ENCODE results near the gene CCSER1. TPM values are rescaled to one million over a fixed set of nuclear protein-coding genes. Genes with fewer than 3 reads are reported as not detected.

Gene CCSER1
- total and polyA plus RNA-seq, 9 donors = 0.21 to 8.3 (median 3.2) TPM

DNA sequence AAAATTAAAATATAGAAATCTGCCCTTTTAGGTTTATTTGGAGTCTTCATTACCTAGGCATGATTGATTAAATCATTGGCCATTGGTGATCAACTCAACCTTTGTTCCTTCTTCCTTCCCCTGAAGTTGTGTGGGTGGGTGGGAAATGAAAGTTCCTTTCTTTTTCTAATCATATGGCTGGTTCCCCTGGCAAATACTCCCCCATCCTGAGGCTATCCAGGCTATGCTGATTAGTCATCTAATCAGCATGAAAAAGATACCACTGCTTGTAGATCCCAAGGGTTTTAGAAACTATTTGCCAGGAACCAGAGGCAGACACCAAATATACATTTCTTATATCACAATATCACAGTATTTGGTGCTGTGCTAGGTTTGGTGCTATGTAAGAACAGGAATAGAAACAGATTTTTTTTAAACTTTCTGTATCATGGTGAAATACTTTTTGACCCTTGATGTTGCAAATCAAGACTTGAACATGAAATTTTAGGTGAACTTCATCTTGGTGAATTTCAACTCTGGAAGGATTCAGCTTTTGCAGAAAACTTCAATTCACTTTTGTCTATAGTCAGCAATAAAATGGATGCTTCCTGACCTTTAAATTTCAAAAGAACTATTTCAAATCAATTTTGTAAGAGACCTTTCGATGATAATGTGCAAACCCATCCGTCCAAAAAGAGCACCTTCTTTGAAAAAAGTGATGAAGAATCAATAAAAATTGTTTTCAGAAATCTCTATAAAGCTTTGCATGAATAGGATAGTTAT lies 71.1 kb downstream of the CCSER1 start:
- DNase-seq = no peak
- H3K27me3 ChIP-seq = no peaks in the 10 kb centered on the region
- TF ChIP-seq POLR2A (IDR thresholded peaks at IDR 0.05) (no peak), EP300 (IDR thresholded peaks at IDR 0.05) (no peak)
- TF ChIP-seq, protein P1, sequence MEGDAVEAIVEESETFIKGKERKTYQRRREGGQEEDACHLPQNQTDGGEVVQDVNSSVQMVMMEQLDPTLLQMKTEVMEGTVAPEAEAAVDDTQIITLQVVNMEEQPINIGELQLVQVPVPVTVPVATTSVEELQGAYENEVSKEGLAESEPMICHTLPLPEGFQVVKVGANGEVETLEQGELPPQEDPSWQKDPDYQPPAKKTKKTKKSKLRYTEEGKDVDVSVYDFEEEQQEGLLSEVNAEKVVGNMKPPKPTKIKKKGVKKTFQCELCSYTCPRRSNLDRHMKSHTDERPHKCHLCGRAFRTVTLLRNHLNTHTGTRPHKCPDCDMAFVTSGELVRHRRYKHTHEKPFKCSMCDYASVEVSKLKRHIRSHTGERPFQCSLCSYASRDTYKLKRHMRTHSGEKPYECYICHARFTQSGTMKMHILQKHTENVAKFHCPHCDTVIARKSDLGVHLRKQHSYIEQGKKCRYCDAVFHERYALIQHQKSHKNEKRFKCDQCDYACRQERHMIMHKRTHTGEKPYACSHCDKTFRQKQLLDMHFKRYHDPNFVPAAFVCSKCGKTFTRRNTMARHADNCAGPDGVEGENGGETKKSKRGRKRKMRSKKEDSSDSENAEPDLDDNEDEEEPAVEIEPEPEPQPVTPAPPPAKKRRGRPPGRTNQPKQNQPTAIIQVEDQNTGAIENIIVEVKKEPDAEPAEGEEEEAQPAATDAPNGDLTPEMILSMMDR (IDR thresholded peaks at IDR 0.05) = no peak
- WGBS, 3 donors = 88 to 92% (median 92%) methylated on average over 2 of the region's 2 CpGs
- H3K4me3 ChIP-seq = no peak overlapping the region
- no peaks in the 10 kb centered on the region for H3K36me3 ChIP-seq
- no peaks in the 10 kb centered on the region for H3K9me3 ChIP-seq
- H3K4me1 ChIP-seq (ENCODE audit: insufficient read depth) = no peaks in the 10 kb centered on the region
- intact Hi-C loops (cut with DNase I) = no loop called here
- no peak overlapping the region for H3K27ac ChIP-seq

DNA sequence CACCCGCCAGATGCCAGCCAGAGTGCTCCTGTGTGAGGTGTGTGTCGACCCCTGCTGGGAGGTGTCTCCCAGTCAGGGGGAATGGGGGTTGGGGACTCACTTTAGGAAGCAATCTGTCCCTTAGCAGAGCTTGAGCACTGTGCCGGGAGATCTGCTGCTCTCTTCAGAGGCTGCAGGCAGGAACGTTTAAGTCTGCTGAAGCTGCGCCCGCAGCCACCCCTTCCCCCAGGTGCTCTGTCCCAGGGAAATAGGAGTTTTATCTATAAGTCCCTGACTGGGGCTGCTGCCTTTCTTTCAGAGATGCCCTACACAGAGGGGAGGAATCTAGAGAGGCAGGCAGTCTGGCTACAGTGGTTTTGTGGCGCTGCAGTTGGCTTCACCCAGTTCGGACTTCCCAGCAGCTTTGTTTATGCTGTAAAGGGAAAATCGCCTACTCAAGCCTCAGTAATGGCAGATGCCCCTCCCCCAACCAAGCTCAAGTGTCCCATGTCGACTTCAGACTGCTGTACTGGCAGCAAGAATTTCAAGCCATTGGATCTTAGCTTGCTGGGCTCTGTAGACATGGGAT lies 80.8 kb downstream of the CCSER1 start:
- no peak for DNase-seq
- H3K4me1 ChIP-seq (ENCODE audit: insufficient read depth) = no peaks in the 10 kb centered on the region
- H3K36me3 ChIP-seq = no peaks in the 10 kb centered on the region
- H3K9me3 ChIP-seq = no peaks in the 10 kb centered on the region
- H3K27ac ChIP-seq = no peak overlapping the region
- WGBS, 3 donors = 88 to 91% (median 88%) methylated on average over 10 of the region's 10 CpGs
- H3K27me3 ChIP-seq = no peaks in the 10 kb centered on the region
- TF ChIP-seq, protein P1 (IDR thresholded peaks at IDR 0.05) = no peak
- TF ChIP-seq EP300 (IDR thresholded peaks at IDR 0.05) (no peak), POLR2A (IDR thresholded peaks at IDR 0.05) (no peak)
- intact Hi-C loops (cut with DNase I) = no loop called here
- H3K4me3 ChIP-seq = no peak overlapping the region

DNA sequence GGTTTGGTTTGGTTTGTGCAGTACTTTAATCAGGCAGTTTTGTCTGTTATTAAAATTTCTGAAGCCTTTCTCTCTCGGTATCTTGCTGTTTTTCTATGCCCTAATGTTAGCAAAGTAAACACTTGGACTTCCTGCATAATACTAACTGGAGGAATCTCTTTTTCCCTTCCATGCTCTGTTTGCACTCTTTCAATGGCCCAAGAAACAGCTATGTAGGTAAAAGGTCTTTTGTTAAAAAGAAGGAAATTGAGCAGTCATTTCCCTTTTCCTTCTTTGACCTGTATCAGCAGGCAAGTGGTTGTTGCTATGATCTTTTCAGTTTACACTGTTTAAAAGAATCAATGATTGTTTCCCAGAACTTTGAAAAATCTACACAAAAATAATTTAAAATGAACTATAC lies 82.7 kb downstream of the CCSER1 start:
- Histone ChIP-seq H3K27ac (no peak overlapping the region), H3K4me3 (no peak overlapping the region), H3K36me3 (no peaks in the 10 kb centered on the region), H3K4me1 (ENCODE audit: insufficient read depth) (no peaks in the 10 kb centered on the region), H3K27me3 (no peaks in the 10 kb centered on the region), H3K9me3 (no peaks in the 10 kb centered on the region)
- intact Hi-C loops (cut with DNase I) = no loop called here
- DNase-seq = no peak
- TF ChIP-seq POLR2A (IDR thresholded peaks at IDR 0.05) (no peak), EP300 (IDR thresholded peaks at IDR 0.05) (no peak)
- TF ChIP-seq, protein P1 (IDR thresholded peaks at IDR 0.05) = no peak
- 0 to 27% (median 4%) methylated on average over 1 of the region's 1 CpG for WGBS, 3 donors

DNA sequence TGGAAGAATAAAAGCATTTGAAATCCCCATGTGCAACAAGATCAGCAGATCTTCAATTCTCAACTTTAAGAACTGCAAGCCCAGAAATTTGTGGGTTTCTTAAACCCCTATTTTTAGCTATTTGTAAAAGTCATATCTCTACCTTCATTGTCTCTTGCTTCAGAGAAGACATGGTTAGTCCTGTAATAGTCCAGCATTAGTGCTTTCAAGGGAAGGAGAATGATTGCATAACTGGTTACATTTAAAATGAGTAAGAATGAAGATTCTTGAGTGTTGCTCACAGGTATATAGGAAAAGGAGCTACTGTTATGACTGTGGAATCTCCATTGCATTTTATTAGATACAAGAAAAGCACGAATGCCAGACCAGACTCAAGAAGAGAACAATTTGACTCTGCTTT lies 84.0 kb downstream of the CCSER1 start:
- DNase-seq = no peak
- H3K27ac ChIP-seq = no peak overlapping the region
- WGBS, 3 donors = 54 to 80% (median 57%) methylated on average over 1 of the region's 1 CpG
- H3K4me3 ChIP-seq = no peak overlapping the region
- no peaks in the 10 kb centered on the region for H3K27me3 ChIP-seq
- no peaks in the 10 kb centered on the region for H3K4me1 ChIP-seq (ENCODE audit: insufficient read depth)
- no peaks in the 10 kb centered on the region for H3K36me3 ChIP-seq
- intact Hi-C loops (cut with DNase I) = no loop called here
- no peaks in the 10 kb centered on the region for H3K9me3 ChIP-seq
- TF ChIP-seq POLR2A (IDR thresholded peaks at IDR 0.05) = no peak
- TF ChIP-seq EP300 (IDR thresholded peaks at IDR 0.05) = no peak
- TF ChIP-seq, protein P1 (IDR thresholded peaks at IDR 0.05) = no peak
